K562 (cell line): ENCODE results near the gene SOX12. TPM values are rescaled to one million over a fixed set of nuclear protein-coding genes. Genes with fewer than 3 reads are reported as not detected.

ENCODE experiments used
- ADNP ChIP-seq: fragments of 200-800 bp; sonication (Bioruptor generic); IDR thresholded peaks from 2 replicates; pipeline ENCODE4 v1.6.1; 2016; ENCODE audit warnings: missing genetic modification characterization, missing compliant biosample characterization
- ATF2 ChIP-seq: sonication (generic); formaldehyde crosslinking; IDR thresholded peaks from 2 replicates; pipeline ENCODE4 v1.8.1; 2022; ENCODE audit warnings: missing genetic modification reagents
- CTCFL ChIP-seq: IDR thresholded peaks from 2 replicates; pipeline ENCODE4 v1.6.1; 2011; ENCODE audit warnings: borderline replicate concordance, low read depth, mild to moderate bottlenecking, moderate library complexity, low read length; ENCODE audit not compliant: insufficient read depth, poor library complexity, severe bottlenecking
- E2F6 ChIP-seq, 2 experiments: IDR thresholded peaks; 2 replicates each; pipeline ENCODE4 v1.6.1; 2011; ENCODE audit warnings: borderline replicate concordance in 1 of 2, control low read depth in 1 of 2, low read depth in 1 of 2, low read length in 1 of 2, mild to moderate bottlenecking in 1 of 2, mixed read lengths in 1 of 2, moderate library complexity in 1 of 2; ENCODE audit not compliant: insufficient read depth in 1 of 2, insufficient read length in 1 of 2, poor library complexity in 1 of 2, severe bottlenecking in 1 of 2; ENCODE audit errors: extremely low read depth in 1 of 2
- ETV5 ChIP-seq: sonication (generic); formaldehyde crosslinking; IDR thresholded peaks from 2 replicates; pipeline ENCODE4 v1.4.0; 2020; ENCODE audit warnings: low read depth, mild to moderate bottlenecking, missing genetic modification reagents
- IRF1 ChIP-seq: sonication (generic); formaldehyde crosslinking; IDR thresholded peaks from 2 replicates; pipeline ENCODE4 v1.8.0; 2022; ENCODE audit warnings: missing genetic modification reagents, mild to moderate bottlenecking, borderline replicate concordance
- KLF10 ChIP-seq: fragments of 250-450 bp; sonication (Bioruptor Pico); IDR thresholded peaks from 2 replicates; pipeline ENCODE4 v1.6.1; 2021; ENCODE audit warnings: matching md5 sums
- MTA3 ChIP-seq: fragments of 450-650 bp; formaldehyde crosslinking; IDR thresholded peaks from 2 replicates; pipeline ENCODE4 v1.6.1; 2017; ENCODE audit warnings: mild to moderate bottlenecking, borderline replicate concordance
- PCBP2 ChIP-seq: fragments of 200-400 bp; formaldehyde crosslinking; IDR thresholded peaks from 2 replicates; pipeline ENCODE4 v1.6.1; 2018; ENCODE audit warnings: low read length, low read depth, mild to moderate bottlenecking, moderate library complexity; ENCODE audit not compliant: poor library complexity, severe bottlenecking
- RBFOX2 ChIP-seq: fragments of 200-400 bp; formaldehyde crosslinking; IDR thresholded peaks from 2 replicates; pipeline ENCODE4 v1.6.1; 2017; ENCODE audit warnings: low read depth, mild to moderate bottlenecking, low read length, moderate library complexity
- SRSF1 ChIP-seq: fragments of 200-400 bp; formaldehyde crosslinking; IDR thresholded peaks from 2 replicates; pipeline ENCODE4 v1.6.1; 2017; ENCODE audit warnings: mild to moderate bottlenecking, low read depth, low read length, moderate library complexity
- TBP ChIP-seq: optimal IDR thresholded peaks from 2 replicates; pipeline ENCODE3; 2011; ENCODE audit warnings: low read depth, low read length, improper control_type of control experiment
- ZFP1 ChIP-seq: fragments of 450-650 bp; formaldehyde crosslinking; IDR thresholded peaks from 2 replicates; pipeline ENCODE4 v1.4.0; 2020; ENCODE audit warnings: mild to moderate bottlenecking, mixed read lengths
- ZNF212 ChIP-seq: fragments of 450-650 bp; formaldehyde crosslinking; IDR thresholded peaks from 2 replicates; pipeline ENCODE4 v1.4.0; 2020; ENCODE audit warnings: mild to moderate bottlenecking
- ZNF282 ChIP-seq: sonication (generic); formaldehyde crosslinking; IDR thresholded peaks from 2 replicates; pipeline ENCODE4 v1.8.1; 2023; ENCODE audit warnings: missing genetic modification reagents
- ZNF395 ChIP-seq: fragments of 200-800 bp; sonication (Bioruptor generic); IDR thresholded peaks from 2 replicates; pipeline ENCODE4 v1.6.1; 2017; ENCODE audit warnings: missing genetic modification characterization, missing compliant biosample characterization
- ZNF408 ChIP-seq: fragments of 250-450 bp; sonication (Bioruptor Pico); IDR thresholded peaks from 2 replicates; pipeline ENCODE4 v1.4.0; 2020; ENCODE audit warnings: low read depth, mild to moderate bottlenecking, moderate library complexity
- ZNF668 ChIP-seq: fragments of 250-450 bp; sonication (Bioruptor Pico); IDR thresholded peaks from 2 replicates; pipeline ENCODE4 v1.8.0; 2022; ENCODE audit warnings: mild to moderate bottlenecking, inconsistent platforms
- ZNF77 ChIP-seq: fragments of 250-450 bp; sonication (Bioruptor Pico); IDR thresholded peaks from 2 replicates; pipeline ENCODE4 v1.5.0; 2020
- polyA plus RNA-seq, 8 experiments: library from polyadenylated mRNA; depleted of rRNA in 4 of 8; stranded (reverse) in 5 of 8; unstranded in 3 of 8; fragments of >200 nt; fragmentation: Nextera tagmentation in 2 of 8; fragmentation: Illumina TruSeq in 1 of 8; extraction: Ambion mirVana in 2 of 8; extraction: Trizol in 1 of 8; gene quantifications; 2 replicates each; pipeline versions ENCODE4 v1.2.1 to v1.2.3, GENCODE V29; 2011 to 2014; ENCODE audit warnings: inconsistent platforms in 1 of 8, missing spikeins in 1 of 8
- total RNA-seq, 7 experiments: library from RNA; depleted of rRNA in 6 of 7; stranded (reverse); fragments of >200 nt in 6 of 7; fragmentation: Illumina TruSeq in 2 of 7; extraction: Trizol in 2 of 7; gene quantifications; 2 replicates each; pipeline versions ENCODE4 v1.2.1 to v1.2.3, GENCODE V29; 2011 to 2021; ENCODE audit warnings: low replicate concordance in 1 of 7

Gene SOX12
- total and polyA plus RNA-seq, 9 of the 15 experiments (the other 6 are each of a cell fraction or from before 2014, with no cell fraction given): 0.42 to 26.3 (median 2.6) TPM

GRCh38 chr20:362271-363254 is 37.2 kb downstream of the SOX12 start (continued):
- no peak for TF ChIP-seq CTCFL
- TF ChIP-seq ADNP (tag): no peak
- peak; percentile 73 for TF ChIP-seq ZNF395 (CRISPR knock-in tag)
- peak; percentile 98 for TF ChIP-seq ETV5 (CRISPR knock-in tag)
- TF ChIP-seq ZFP1: no peak
- peak; percentile 84; the same call in 1 of the 2 replicates for TF ChIP-seq ZNF668 (CRISPR knock-in tag)
- TF ChIP-seq ZNF77: no peak
- peak; percentile 55; the same call in 1 of the 2 replicates for TF ChIP-seq MTA3
- no peak for TF ChIP-seq ZNF282 (CRISPR knock-in tag)
- no peak for TF ChIP-seq ZNF212 (CRISPR knock-in tag)
- no peak for TF ChIP-seq SRSF1
- TF ChIP-seq TBP: no peak
- no peak for TF ChIP-seq ZNF408 (CRISPR knock-in tag)
- TF ChIP-seq E2F6 (IDR thresholded peaks at IDR 0.05; ENCODE audit: borderline replicate concordance in 1 of 2, extremely low read depth in 1 of 2, insufficient read depth in 1 of 2, insufficient read length in 1 of 2, low read depth in 1 of 2, low read length in 1 of 2, poor library complexity in 1 of 2, severe bottlenecking in 1 of 2): no peak
- TF ChIP-seq RBFOX2: peak; percentile 63; the same call in 1 of the 2 replicates
- TF ChIP-seq KLF10 (CRISPR knock-in tag): no peak
- no peak for TF ChIP-seq ATF2 (CRISPR knock-in tag)
- no peak for TF ChIP-seq PCBP2
- no peak for TF ChIP-seq IRF1 (CRISPR knock-in tag)
